Skin epidermis (tissue), 12 donors: ENCODE results near the gene SIAH2.

Experiments used
- H3K27ac ChIP-seq, 21 experiments: fragments of 200-600 bp; sonication (generic) in 11 of 21; one replicate each; pipeline ENCODE4 v1.5.0; 2020; ENCODE audit warnings: mild to moderate bottlenecking in 3 of 21, inconsistent platforms in 2 of 21, moderate library complexity in 2 of 21
- H3K4me3 ChIP-seq, 7 experiments: fragments of 200-600 bp; sonication (generic) in 2 of 7; one replicate each; pipeline ENCODE4 v1.5.0; 2020; ENCODE audit warnings: inconsistent platforms in 2 of 7, mild to moderate bottlenecking in 2 of 7, moderate library complexity in 1 of 7

Gene SIAH2

GRCh38 chr3:150778793-150779401 is 15.9 kb upstream of the SIAH2 start:
- Histone ChIP-seq H3K4me3 (no peak overlapping the region), H3K27ac (no peak overlapping the region)

GRCh38 chr3:150775001-150775599 is 12.1 kb upstream of the SIAH2 start:
- Histone ChIP-seq H3K27ac (no peak overlapping the region), H3K4me3 (no peak overlapping the region)

GRCh38 chr3:150773616-150774192 is 10.7 kb upstream of the SIAH2 start:
- Histone ChIP-seq H3K4me3 (no peak overlapping the region), H3K27ac (no peak overlapping the region)

GRCh38 chr3:150771600-150771999 is 8.6 kb upstream of the SIAH2 start:
- no peak overlapping the region for H3K27ac ChIP-seq
- no peak overlapping the region for H3K4me3 ChIP-seq

- Histone ChIP-seq H3K27ac (no peak overlapping the region), H3K4me3 (no peak overlapping the region)
Observed at GRCh38 chr3:150770681-150771080, 7.7 kb upstream of the SIAH2 start.

GRCh38 chr3:150766742-150767141 is 3.8 kb upstream of the SIAH2 start:
- Histone ChIP-seq H3K4me3 (no peak overlapping the region), H3K27ac (no peak overlapping the region)

GRCh38 chr3:150765949-150766720 is 3.2 kb upstream of the SIAH2 start:
- Histone ChIP-seq H3K4me3 (no peak overlapping the region), H3K27ac (no peak overlapping the region)

GRCh38 chr3:150764967-150765366 is 2.0 kb upstream of the SIAH2 start:
- H3K27ac ChIP-seq, result peak overlapping the region in 1 of 21 experiments; percentile 89

GRCh38 chr3:150764566-150764965 is 1.6 kb upstream of the SIAH2 start:
- peak overlapping the region in 4 of 21 experiments; percentile 89 to 98 (median 96) for H3K27ac ChIP-seq
- peak overlapping the region in 1 of 7 experiments; percentile 68 for H3K4me3 ChIP-seq

More at GRCh38 chr3:150764967-150765366, 2.0 kb upstream of the SIAH2 start:
- H3K4me3 ChIP-seq, result no peak overlapping the region

- H3K4me3 ChIP-seq, result peak overlapping the region; percentile 67 to 88 (median 84)
- H3K27ac ChIP-seq, result peak overlapping the region; percentile 77 to 98 (median 95)
Observed at GRCh38 chr3:150763841-150764483, 993 bp upstream of the SIAH2 start.

GRCh38 chr3:150762662-150763121 is 277 bp downstream of the SIAH2 start:
- Histone ChIP-seq H3K27ac (peak overlapping the region; percentile 85 to 98 (median 95)), H3K4me3 (peak overlapping the region; percentile 67 to 88 (median 84))

- H3K4me3 ChIP-seq, result peak overlapping the region; percentile 67 to 88 (median 84)
- peak overlapping the region; percentile 85 to 98 (median 95) for H3K27ac ChIP-seq
Observed at GRCh38 chr3:150761831-150762661, 923 bp downstream of the SIAH2 start.

- Histone ChIP-seq H3K27ac (peak overlapping the region in 17 of 21 experiments; percentile 7 to 98 (median 67)), H3K4me3 (peak overlapping the region; percentile 6 to 88 (median 77))
Observed at GRCh38 chr3:150760431-150761200, 2.4 kb downstream of the SIAH2 start.

- H3K27ac ChIP-seq, result peak overlapping the region in 18 of 21 experiments; percentile 7 to 98 (median 54)
- peak overlapping the region in 4 of 7 experiments; percentile 77 to 88 (median 84) for H3K4me3 ChIP-seq
Observed at GRCh38 chr3:150759947-150760346, 3.0 kb downstream of the SIAH2 start.

- H3K27ac ChIP-seq, result peak overlapping the region in 14 of 21 experiments; percentile 7 to 98 (median 54)
- H3K4me3 ChIP-seq, result no peak overlapping the region
Observed at GRCh38 chr3:150759319-150759718, 3.6 kb downstream of the SIAH2 start.

- Histone ChIP-seq H3K4me3 (no peak overlapping the region), H3K27ac (no peak overlapping the region)
Observed at GRCh38 chr3:150757768-150758167, 5.2 kb downstream of the SIAH2 start.

GRCh38 chr3:150757364-150757763 is 5.6 kb downstream of the SIAH2 start:
- no peak overlapping the region for H3K4me3 ChIP-seq
- H3K27ac ChIP-seq, result no peak overlapping the region

GRCh38 chr3:150756491-150757059 is 6.4 kb downstream of the SIAH2 start:
- H3K27ac ChIP-seq, result no peak overlapping the region
- H3K4me3 ChIP-seq, result no peak overlapping the region
